NB4 (cell line): Measurements from ENCODE around the gene OSMR.

Experiments
- POLR2A ChIP-seq: IDR thresholded peaks from 2 replicates; pipeline ENCODE4 v1.6.1; 2011; ENCODE audit warnings: mild to moderate bottlenecking; ENCODE audit not compliant: insufficient read length; ENCODE audit errors: extremely low read depth
- TF ChIP-seq, protein P1 (sequence below): IDR thresholded peaks from one replicate; pipeline ENCODE4 v1.5.1; 2012; ENCODE audit warnings: low read depth, low read length

DNA sequence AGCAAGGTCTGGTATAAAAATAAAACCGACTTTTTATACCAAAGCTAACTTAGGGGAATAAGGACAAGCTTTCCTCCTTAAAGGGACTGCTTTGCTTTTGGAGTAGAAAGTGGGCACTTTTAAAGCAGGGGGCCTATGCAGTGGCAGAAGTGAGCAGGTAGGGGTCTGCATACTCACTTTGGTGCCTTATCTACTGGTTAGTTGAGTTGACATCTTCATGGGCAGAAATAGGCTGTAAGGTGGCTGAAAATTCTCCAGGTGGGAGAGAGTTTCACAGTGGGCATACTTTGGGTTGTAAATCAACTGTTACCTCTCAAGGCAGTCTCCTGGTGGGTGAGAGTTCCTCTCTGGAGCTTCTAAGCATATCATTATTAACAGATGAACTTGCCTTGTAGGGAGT lies 24.8 kb downstream of the OSMR start:
- TF ChIP-seq, protein P1, sequence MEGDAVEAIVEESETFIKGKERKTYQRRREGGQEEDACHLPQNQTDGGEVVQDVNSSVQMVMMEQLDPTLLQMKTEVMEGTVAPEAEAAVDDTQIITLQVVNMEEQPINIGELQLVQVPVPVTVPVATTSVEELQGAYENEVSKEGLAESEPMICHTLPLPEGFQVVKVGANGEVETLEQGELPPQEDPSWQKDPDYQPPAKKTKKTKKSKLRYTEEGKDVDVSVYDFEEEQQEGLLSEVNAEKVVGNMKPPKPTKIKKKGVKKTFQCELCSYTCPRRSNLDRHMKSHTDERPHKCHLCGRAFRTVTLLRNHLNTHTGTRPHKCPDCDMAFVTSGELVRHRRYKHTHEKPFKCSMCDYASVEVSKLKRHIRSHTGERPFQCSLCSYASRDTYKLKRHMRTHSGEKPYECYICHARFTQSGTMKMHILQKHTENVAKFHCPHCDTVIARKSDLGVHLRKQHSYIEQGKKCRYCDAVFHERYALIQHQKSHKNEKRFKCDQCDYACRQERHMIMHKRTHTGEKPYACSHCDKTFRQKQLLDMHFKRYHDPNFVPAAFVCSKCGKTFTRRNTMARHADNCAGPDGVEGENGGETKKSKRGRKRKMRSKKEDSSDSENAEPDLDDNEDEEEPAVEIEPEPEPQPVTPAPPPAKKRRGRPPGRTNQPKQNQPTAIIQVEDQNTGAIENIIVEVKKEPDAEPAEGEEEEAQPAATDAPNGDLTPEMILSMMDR = no peak
- TF ChIP-seq POLR2A = no peak
